Hepatocyte (in vitro differentiated cells): Measurements from ENCODE around the gene ARMH3.

Source experiments
- EZH2 ChIP-seq: fragments of 200-600 bp; sonication (generic); IDR thresholded peaks from 2 replicates; pipeline ENCODE4 v1.6.1; 2016; ENCODE audit warnings: antibody characterized with exemption, mild to moderate bottlenecking, borderline replicate concordance
- EZH2phosphoT487 ChIP-seq: fragments of 200-600 bp; sonication (generic); IDR thresholded peaks from one replicate; pipeline ENCODE4 v1.6.1; 2018; ENCODE audit warnings: antibody characterized with exemption, mild to moderate bottlenecking, low read depth, moderate library complexity; ENCODE audit not compliant: unreplicated experiment, severe bottlenecking
- TF ChIP-seq, protein P1 (sequence below): fragments of 200-600 bp; sonication (generic); IDR thresholded peaks from 2 replicates; pipeline ENCODE4 v1.5.1; 2016; ENCODE audit warnings: antibody characterized with exemption, mild to moderate bottlenecking; ENCODE audit not compliant: poor library complexity

DNA sequence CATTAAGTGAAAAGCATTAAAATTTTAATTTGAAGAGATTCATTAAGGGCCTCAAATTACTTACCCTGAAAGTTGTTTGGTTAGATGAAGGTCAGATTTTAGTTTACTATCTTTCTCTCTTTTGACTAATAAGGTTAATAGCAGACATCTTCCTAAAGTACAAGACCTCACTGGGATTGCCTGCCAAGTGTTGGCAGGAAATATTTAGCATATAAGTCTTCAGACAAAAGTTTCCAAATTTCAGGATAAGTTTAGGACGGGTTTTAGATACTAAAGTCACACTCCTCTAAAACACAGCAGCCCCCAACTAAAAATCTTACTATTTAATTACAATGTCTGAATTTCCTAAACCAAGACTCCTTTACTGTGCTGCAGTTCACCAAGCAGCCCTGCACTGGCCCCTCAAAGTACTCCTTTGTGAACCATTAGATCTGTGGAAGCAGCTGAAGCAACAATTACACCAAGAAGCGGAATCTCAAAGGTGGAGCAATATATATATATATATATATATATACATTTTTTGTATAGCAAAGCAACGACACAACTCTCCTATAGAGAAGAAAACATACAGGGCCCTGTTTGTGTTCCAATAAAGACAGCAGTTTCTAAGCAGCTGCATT, 121.2 kb downstream of the ARMH3 start:
- TF ChIP-seq, protein P1, sequence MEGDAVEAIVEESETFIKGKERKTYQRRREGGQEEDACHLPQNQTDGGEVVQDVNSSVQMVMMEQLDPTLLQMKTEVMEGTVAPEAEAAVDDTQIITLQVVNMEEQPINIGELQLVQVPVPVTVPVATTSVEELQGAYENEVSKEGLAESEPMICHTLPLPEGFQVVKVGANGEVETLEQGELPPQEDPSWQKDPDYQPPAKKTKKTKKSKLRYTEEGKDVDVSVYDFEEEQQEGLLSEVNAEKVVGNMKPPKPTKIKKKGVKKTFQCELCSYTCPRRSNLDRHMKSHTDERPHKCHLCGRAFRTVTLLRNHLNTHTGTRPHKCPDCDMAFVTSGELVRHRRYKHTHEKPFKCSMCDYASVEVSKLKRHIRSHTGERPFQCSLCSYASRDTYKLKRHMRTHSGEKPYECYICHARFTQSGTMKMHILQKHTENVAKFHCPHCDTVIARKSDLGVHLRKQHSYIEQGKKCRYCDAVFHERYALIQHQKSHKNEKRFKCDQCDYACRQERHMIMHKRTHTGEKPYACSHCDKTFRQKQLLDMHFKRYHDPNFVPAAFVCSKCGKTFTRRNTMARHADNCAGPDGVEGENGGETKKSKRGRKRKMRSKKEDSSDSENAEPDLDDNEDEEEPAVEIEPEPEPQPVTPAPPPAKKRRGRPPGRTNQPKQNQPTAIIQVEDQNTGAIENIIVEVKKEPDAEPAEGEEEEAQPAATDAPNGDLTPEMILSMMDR, result no peak
- TF ChIP-seq EZH2, result no peak
- TF ChIP-seq EZH2phosphoT487, result no peak
